Astrocyte of the hippocampus (primary cell): ENCODE results near the gene RABL3.
"Not testable (repeated sequence)": the region's sequence is repeated elsewhere in the genome, so short reads cannot be mapped to it uniquely, and the experiment has no call there.

Experiments
- DNase-seq: peaks from one replicate; pipeline ENCODE4 v3.0.0; 2011; ENCODE audit warnings: low read depth, low spot score

Gene RABL3

GRCh38 chr3:120742198-120742848, at the start of gene RABL3, which contains the start of gene GTF2E1:
RABL3 (minus strand) TSS chr3:120742516; CDS start chr3:120742507, 9 bp downstream.
GTF2E1 (plus strand) TSS chr3:120742744; CDS start chr3:120750553, 7,809 bp downstream.
- DNase-seq, result peak; percentile 100

GRCh38 chr3:120791913-120792312, 49.6 kb upstream of the RABL3 start:
- DNase-seq, result peak; percentile 56

- DNase-seq, result no peak
Observed at GRCh38 chr3:120791010-120791409, 48.7 kb upstream of the RABL3 start.

- DNase-seq, result peak; percentile 60
Observed at GRCh38 chr3:120785832-120786231, 43.5 kb upstream of the RABL3 start.

- DNase-seq, result peak; percentile 91
Observed at GRCh38 chr3:120780977-120781376, 38.7 kb upstream of the RABL3 start.

- DNase-seq, result no peak
Observed at GRCh38 chr3:120778776-120779175, 36.5 kb upstream of the RABL3 start.

- DNase-seq, result no peak
Observed at GRCh38 chr3:120775411-120775810, 33.1 kb upstream of the RABL3 start.

GRCh38 chr3:120773932-120774331, 31.6 kb upstream of the RABL3 start:
- peak; percentile 63 for DNase-seq

GRCh38 chr3:120772081-120772480, 29.8 kb upstream of the RABL3 start:
- peak; percentile 38 for DNase-seq

- no peak for DNase-seq
Observed at GRCh38 chr3:120770891-120771290, 28.6 kb upstream of the RABL3 start.

- no peak for DNase-seq
Observed at GRCh38 chr3:120769436-120769835, 27.1 kb upstream of the RABL3 start.

- DNase-seq, result no peak
Observed at GRCh38 chr3:120767106-120767505, 24.8 kb upstream of the RABL3 start.

- no peak for DNase-seq
Observed at GRCh38 chr3:120766576-120766975, 24.3 kb upstream of the RABL3 start.

GRCh38 chr3:120765830-120766493, 23.6 kb upstream of the RABL3 start:
- DNase-seq, result no peak

GRCh38 chr3:120764206-120764605, 21.9 kb upstream of the RABL3 start:
- no peak for DNase-seq

GRCh38 chr3:120763601-120764000, 21.3 kb upstream of the RABL3 start:
- no peak for DNase-seq

- DNase-seq, result no peak
Observed at GRCh38 chr3:120762615-120763014, 20.3 kb upstream of the RABL3 start.

GRCh38 chr3:120758551-120758950, 16.2 kb upstream of the RABL3 start:
- not testable (repeated sequence) for DNase-seq

GRCh38 chr3:120756061-120756460, 13.7 kb upstream of the RABL3 start:
- DNase-seq, result peak; percentile 27

GRCh38 chr3:120753810-120754209, 11.5 kb upstream of the RABL3 start:
- no peak for DNase-seq

GRCh38 chr3:120752865-120753264, 10.5 kb upstream of the RABL3 start:
- DNase-seq, result no peak

GRCh38 chr3:120752230-120752629, 9.9 kb upstream of the RABL3 start:
- no peak for DNase-seq

- peak; percentile 5 for DNase-seq
Observed at GRCh38 chr3:120749843-120750242, 7.5 kb upstream of the RABL3 start.
